Heart left ventricle (tissue), 16 donors: ENCODE results near the gene FER. TPM values are rescaled to one million over a fixed set of nuclear protein-coding genes. Genes with fewer than 3 reads are reported as not detected.

Experiments used
- ATAC-seq, 4 donors: fragments of 200-7000 bp; cut with Tn5 transposase; one replicate each; pipeline ENCODE4 v1.9.1; 2020 to 2022; ENCODE audit warnings: moderate library complexity in 4 of 4, mild to moderate bottlenecking in 3 of 4, moderate number of reproducible peaks in 1 of 4
- DNase-seq, 5 donors: peaks; one replicate each; pipeline ENCODE4 v3.0.0-alpha.2; 2020
- H3K27ac ChIP-seq, 12 donors: fragments of 200-600 bp; sonication (generic) in 4 of 12; one replicate each; pipeline versions ENCODE4 v1.5.0 to v1.8.0; 2016 to 2022; ENCODE audit warnings: mild to moderate bottlenecking in 2 of 12
- H3K27me3 ChIP-seq, 9 donors: fragments of 200-600 bp; sonication (generic) in 2 of 9; one replicate each; pipeline versions ENCODE4 v1.5.1 to v1.8.0; 2016 to 2022; ENCODE audit warnings: mild to moderate bottlenecking in 3 of 9
- H3K36me3 ChIP-seq, 9 donors: fragments of 200-600 bp; sonication (generic) in 2 of 9; one replicate each; pipeline versions ENCODE4 v1.5.0 to v1.8.0; 2018 to 2022; ENCODE audit warnings: mild to moderate bottlenecking in 2 of 9
- H3K4me1 ChIP-seq, 12 donors: fragments of 200-600 bp; sonication (generic) in 4 of 12; one replicate each; pipeline versions ENCODE4 v1.5.0 to v1.8.0; 2016 to 2022; ENCODE audit warnings: mild to moderate bottlenecking in 3 of 12
- H3K4me3 ChIP-seq, 12 donors: fragments of 200-600 bp; sonication (generic) in 4 of 12; one replicate each; pipeline versions ENCODE4 v1.5.0 to v1.8.0; 2017 to 2022; ENCODE audit warnings: mild to moderate bottlenecking in 9 of 12, moderate library complexity in 4 of 12
- H3K9me3 ChIP-seq, 12 donors: fragments of 200-600 bp; sonication (generic) in 4 of 12; one replicate each; pipeline versions ENCODE4 v1.5.0 to v1.8.0; 2016 to 2022; ENCODE audit warnings: mild to moderate bottlenecking in 1 of 12
- POLR2A ChIP-seq, 2 donors: fragments of 450-650 bp; IDR thresholded peaks; one replicate each; pipeline ENCODE4 v1.6.1; 2017; ENCODE audit warnings: antibody characterized with exemption in 2 of 2, mild to moderate bottlenecking in 2 of 2, moderate library complexity in 2 of 2
- WGBS, 4 donors: extraction: QIAGEN DNeasy Blood & Tissue Kit in 2 of 4; methylation state at CpG; one replicate each; pipeline versions ENCODE4 v1.1.5 to v1.1.7; 2013 to 2018; 5-methylcytosine and 5-hydroxymethylcytosine counted together
- intact Hi-C, 10 donors: fragments of 100-400 bp; cut with DNase I; formaldehyde crosslinking; loops; one replicate each; pipeline versions ENCODE4 v1.11.1 to v1.14.2; 2022
- polyA plus RNA-seq, 2 donors: library from polyadenylated mRNA; stranded (reverse); fragments of 200-250 nt; gene quantifications; one replicate each; pipeline ENCODE4 v1.2.3, GENCODE V29; 2013
- total RNA-seq, 9 donors: library from RNA; depleted of rRNA in 2 of 9; stranded (reverse); fragments of >200 nt in 2 of 9; fragmentation: NEBNext Ultra II Directional in 3 of 9; extraction: Animal tissue kit (Norgen Biotek cat#: 25700) in 3 of 9; gene quantifications; one replicate each; pipeline versions ENCODE4 v1.1.0 to v1.2.4, GENCODE V29; 2016 to 2023
- TF ChIP-seq, protein P1 (sequence below), 12 donors: fragments of 200-600 bp; sonication (generic) in 4 of 12; IDR thresholded peaks; one replicate each; pipeline versions ENCODE4 v1.5.0 to v1.8.0; 2018 to 2022; ENCODE audit warnings: antibody characterized with exemption in 12 of 12, mild to moderate bottlenecking in 5 of 12
- donor health status: ischemic (EF 13 %, LVEDD 7.1; RV severe dilation, severe dysfunction).
- donor health status: healthy with polysubstance abuse.
- donor health status: DM: no; HTN: yes; CAD: no.
- donor health status: DM: no; HTN: no; CAD: no.
- donor health status: ischemic (EF 25% LVEDD 6.9; RV normal size, moderate dysfunction).
- donor health status: ischemic (EF 25% LVEDD 5.7; RV mildly dilated, moderate dysfunction).
- donor health status: healthy.
- donor health status: DM: yes; HTN: yes; CAD: no.
- donor health status: ischemic (EF 35%, LVEDD 5.7; RV mildly dilated, moderate dysfunction).
- donor health status: nonischemic (EF 11% LVEDD 7.7; RV severe dilation, severe dysfunction).
- donor health status: DM: yes; HTN: yes; CAD: no.
- donor health status: PGD.
- donor health status: ischemic (EF 29% LVEDD 5.4; RV normal size, mild dysfunction).
- donor health status: nonischemic (EF 23%, LVEDD 6.1; RV moderate dilation, normal function).

FER gene
- total and polyA plus RNA-seq, 11 donors = 1.4 to 25.7 (median 13.1) TPM

- H3K27ac ChIP-seq = no peak overlapping the region
- H3K4me1 ChIP-seq = no peaks in the 10 kb centered on the region
- H3K27me3 ChIP-seq = no peaks in the 10 kb centered on the region
- 87 to 98% (median 93%) methylated on average over 2 of the region's 2 CpGs for whole genome bisulfite sequencing, 4 donors
- peaks cover 0 to 21% (median 15%) of the 10 kb centered on the region in 9 donors for H3K36me3 ChIP-seq
- TF ChIP-seq, protein P1, sequence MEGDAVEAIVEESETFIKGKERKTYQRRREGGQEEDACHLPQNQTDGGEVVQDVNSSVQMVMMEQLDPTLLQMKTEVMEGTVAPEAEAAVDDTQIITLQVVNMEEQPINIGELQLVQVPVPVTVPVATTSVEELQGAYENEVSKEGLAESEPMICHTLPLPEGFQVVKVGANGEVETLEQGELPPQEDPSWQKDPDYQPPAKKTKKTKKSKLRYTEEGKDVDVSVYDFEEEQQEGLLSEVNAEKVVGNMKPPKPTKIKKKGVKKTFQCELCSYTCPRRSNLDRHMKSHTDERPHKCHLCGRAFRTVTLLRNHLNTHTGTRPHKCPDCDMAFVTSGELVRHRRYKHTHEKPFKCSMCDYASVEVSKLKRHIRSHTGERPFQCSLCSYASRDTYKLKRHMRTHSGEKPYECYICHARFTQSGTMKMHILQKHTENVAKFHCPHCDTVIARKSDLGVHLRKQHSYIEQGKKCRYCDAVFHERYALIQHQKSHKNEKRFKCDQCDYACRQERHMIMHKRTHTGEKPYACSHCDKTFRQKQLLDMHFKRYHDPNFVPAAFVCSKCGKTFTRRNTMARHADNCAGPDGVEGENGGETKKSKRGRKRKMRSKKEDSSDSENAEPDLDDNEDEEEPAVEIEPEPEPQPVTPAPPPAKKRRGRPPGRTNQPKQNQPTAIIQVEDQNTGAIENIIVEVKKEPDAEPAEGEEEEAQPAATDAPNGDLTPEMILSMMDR (IDR thresholded peaks at IDR 0.05) = no peak
- H3K4me3 ChIP-seq = no peak overlapping the region
- H3K9me3 ChIP-seq = peaks cover 0 to under 1% (median 0%) of the 10 kb centered on the region in 12 donors
- intact Hi-C loops = no loop called here
- DNase-seq (no peak), ATAC-seq (no peak)
Observed at GRCh38 chr5:108797396-108797795, 49.7 kb downstream of the FER start.

- Histone ChIP-seq H3K36me3 (peaks cover 0 to 21% (median 15%) of the 10 kb centered on the region in 9 donors), H3K4me1 (no peaks in the 10 kb centered on the region), H3K27me3 (no peaks in the 10 kb centered on the region), H3K4me3 (no peak overlapping the region), H3K27ac (no peak overlapping the region), H3K9me3 (peaks cover 0 to 6% (median 0%) of the 10 kb centered on the region in 12 donors)
- 85 to 89% (median 85%) methylated on average over 2 of the region's 2 CpGs for WGBS, 4 donors
- intact Hi-C loops = no loop called here
- no peak for TF ChIP-seq POLR2A (IDR thresholded peaks at IDR 0.05)
- TF ChIP-seq, protein P1 (IDR thresholded peaks at IDR 0.05) = no peak
- ATAC-seq (no peak), DNase-seq (no peak)
Observed at GRCh38 chr5:108797986-108798385, 50.3 kb downstream of the FER start.

DNA sequence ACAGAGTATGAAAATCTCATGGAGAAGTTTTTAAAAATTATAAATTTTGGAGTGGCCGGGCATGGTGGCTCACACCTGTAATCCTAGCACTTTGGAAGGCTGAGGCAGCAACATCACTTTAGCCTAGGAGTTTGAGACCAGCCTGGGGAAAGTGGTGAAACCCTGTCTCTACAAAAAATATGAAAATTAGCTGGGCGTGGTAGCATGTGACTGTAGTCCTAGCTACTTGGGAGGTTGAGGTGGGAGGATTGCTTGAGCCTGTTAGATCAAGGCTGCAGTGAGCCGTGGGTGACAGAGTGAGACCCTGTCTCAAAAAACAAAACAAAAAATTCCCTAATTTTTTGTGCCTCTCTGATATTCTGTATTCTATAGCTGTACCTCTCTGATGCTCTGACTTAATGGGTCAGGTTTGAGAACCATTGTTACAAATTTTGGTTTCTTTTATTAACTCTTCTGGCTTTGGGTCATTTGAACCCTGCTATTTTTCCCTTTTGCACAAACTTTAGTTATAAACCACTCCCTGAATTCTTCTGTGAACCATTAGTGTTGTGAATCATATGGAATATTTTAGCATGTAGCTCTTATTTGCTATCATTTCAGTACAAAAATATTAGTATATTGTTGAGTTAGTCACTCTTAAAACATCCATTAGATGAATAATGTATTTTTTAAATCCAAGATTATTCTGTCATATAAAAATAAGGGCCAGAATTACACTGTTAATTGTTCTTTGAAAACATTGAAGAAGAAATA lies 51.0 kb downstream of the FER start:
- no peak for ATAC-seq
- TF ChIP-seq, protein P1 (IDR thresholded peaks at IDR 0.05) = no peak
- TF ChIP-seq POLR2A (IDR thresholded peaks at IDR 0.05) = no peak
- intact Hi-C loops = no loop called here

DNA sequence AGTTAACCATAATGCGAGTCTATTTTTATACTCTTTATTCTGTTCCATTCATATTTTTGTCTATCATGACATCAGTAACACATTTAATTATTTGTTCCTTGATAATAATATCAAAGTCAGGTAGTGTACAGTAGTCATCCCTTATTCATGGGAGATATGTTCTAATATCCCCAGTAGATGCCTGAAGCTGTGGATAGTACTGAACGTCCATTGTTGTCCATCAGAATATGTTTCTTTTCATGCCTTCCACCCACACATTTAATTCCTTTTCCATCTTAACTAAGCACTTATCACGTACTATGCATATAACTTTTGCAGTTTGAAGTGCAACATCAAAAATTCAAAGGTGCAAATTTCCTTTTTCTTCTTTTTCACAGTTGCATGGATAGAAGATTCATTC lies 53.6 kb downstream of the FER start:
- 90 to 92% (median 90%) methylated on average over 3 of the region's 3 CpGs for WGBS, 4 donors
- intact Hi-C loops = no loop called here
- DNase-seq (no peak), ATAC-seq (no peak)
- Histone ChIP-seq H3K4me1 (no peaks in the 10 kb centered on the region), H3K36me3 (peaks cover 0 to 21% (median 15%) of the 10 kb centered on the region in 9 donors), H3K9me3 (peaks cover 0 to 36% (median 12%) of the 10 kb centered on the region in 12 donors), H3K27me3 (no peaks in the 10 kb centered on the region), H3K27ac (no peak overlapping the region), H3K4me3 (no peak overlapping the region)
- TF ChIP-seq, protein P1 (IDR thresholded peaks at IDR 0.05) = no peak
- TF ChIP-seq POLR2A (IDR thresholded peaks at IDR 0.05) = no peak

More for the DNA sequence above, 51.0 kb downstream of the FER start:
- no peaks in the 10 kb centered on the region for H3K4me1 ChIP-seq
- 89 to 99% (median 94%) methylated on average over 3 of the region's 3 CpGs for WGBS, 4 donors
- peaks cover 0 to 12% (median 5%) of the 10 kb centered on the region in 12 donors for H3K9me3 ChIP-seq
- no peak for DNase-seq
- no peak overlapping the region for H3K27ac ChIP-seq
- no peaks in the 10 kb centered on the region for H3K27me3 ChIP-seq
- peaks cover 0 to 21% (median 15%) of the 10 kb centered on the region in 9 donors for H3K36me3 ChIP-seq
- H3K4me3 ChIP-seq = no peak overlapping the region
